Measurements from ENCODE around the gene WSCD2.

WSCD2 gene

GRCh38 chr12:108090932-108091678 is 38.0 kb upstream of the WSCD2 start:
- H3K4me3 ChIP-seq (ENCODE audit: low read depth, low read length): no peak overlapping the region
- TF ChIP-seq, protein P1, sequence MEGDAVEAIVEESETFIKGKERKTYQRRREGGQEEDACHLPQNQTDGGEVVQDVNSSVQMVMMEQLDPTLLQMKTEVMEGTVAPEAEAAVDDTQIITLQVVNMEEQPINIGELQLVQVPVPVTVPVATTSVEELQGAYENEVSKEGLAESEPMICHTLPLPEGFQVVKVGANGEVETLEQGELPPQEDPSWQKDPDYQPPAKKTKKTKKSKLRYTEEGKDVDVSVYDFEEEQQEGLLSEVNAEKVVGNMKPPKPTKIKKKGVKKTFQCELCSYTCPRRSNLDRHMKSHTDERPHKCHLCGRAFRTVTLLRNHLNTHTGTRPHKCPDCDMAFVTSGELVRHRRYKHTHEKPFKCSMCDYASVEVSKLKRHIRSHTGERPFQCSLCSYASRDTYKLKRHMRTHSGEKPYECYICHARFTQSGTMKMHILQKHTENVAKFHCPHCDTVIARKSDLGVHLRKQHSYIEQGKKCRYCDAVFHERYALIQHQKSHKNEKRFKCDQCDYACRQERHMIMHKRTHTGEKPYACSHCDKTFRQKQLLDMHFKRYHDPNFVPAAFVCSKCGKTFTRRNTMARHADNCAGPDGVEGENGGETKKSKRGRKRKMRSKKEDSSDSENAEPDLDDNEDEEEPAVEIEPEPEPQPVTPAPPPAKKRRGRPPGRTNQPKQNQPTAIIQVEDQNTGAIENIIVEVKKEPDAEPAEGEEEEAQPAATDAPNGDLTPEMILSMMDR (IDR thresholded peaks at IDR 0.05; ENCODE audit: control insufficient read depth, extremely low read depth, insufficient read depth): no peak
- DNase-seq (ENCODE audit: low read depth): no peak

- TF ChIP-seq, protein P1 (IDR thresholded peaks at IDR 0.05; ENCODE audit: control insufficient read depth, extremely low read depth, insufficient read depth): no peak
- H3K4me3 ChIP-seq (ENCODE audit: low read depth, low read length): no peak overlapping the region
- no peak for DNase-seq (ENCODE audit: low read depth)
These were observed 37.4 kb upstream of the WSCD2 start for GRCh38 chr12:108091679-108092051.

- no peak overlapping the region for H3K4me3 ChIP-seq (ENCODE audit: low read depth, low read length)
- TF ChIP-seq, protein P1 (IDR thresholded peaks at IDR 0.05; ENCODE audit: control insufficient read depth, extremely low read depth, insufficient read depth): no peak
- DNase-seq (ENCODE audit: low read depth): no peak
These were observed 35.9 kb upstream of the WSCD2 start for GRCh38 chr12:108093209-108093608.

- H3K4me3 ChIP-seq (ENCODE audit: low read depth, low read length): no peak overlapping the region
- TF ChIP-seq, protein P1 (IDR thresholded peaks at IDR 0.05; ENCODE audit: control insufficient read depth, extremely low read depth, insufficient read depth): no peak
- DNase-seq (ENCODE audit: low read depth): no peak
These were observed 34.9 kb upstream of the WSCD2 start for GRCh38 chr12:108094056-108094649.

DNA sequence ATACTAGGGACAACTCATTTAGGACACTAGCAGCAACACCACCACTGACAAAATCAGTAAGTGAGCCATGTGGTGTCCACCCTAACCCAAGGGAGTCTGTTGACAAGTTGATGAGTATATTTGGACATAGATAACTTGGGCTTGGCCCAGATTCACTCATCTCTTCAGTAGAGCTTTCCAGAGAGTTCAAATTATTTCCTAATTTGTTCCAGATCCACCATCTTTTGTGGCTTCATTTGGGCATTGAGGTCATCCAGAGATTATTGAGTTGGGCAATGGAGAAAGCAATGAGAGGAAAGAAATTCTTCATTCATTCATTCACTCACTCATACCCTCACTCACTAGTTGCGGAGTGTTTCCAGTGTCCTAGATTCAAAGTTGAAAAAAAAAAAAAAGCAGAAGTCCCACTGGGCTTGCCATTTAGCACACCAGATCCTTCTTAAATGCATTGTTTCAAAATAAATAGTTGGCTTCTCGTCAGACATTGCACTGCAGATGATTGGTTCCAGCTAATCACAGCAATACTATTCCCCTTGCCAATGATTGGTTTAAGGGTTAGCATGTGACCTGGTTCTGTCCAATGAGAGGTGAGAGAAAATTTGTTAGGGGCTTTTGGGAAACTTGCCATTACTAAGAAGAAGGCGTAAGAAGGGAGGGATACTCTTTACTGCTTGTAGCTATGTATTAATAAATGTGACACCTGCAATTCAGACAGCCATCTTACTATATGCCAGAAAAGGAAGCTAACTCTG is 31.8 kb upstream of the WSCD2 start:
- no peak for DNase-seq (ENCODE audit: low read depth)
- H3K4me3 ChIP-seq (ENCODE audit: low read depth, low read length): no peak overlapping the region
- TF ChIP-seq, protein P1 (IDR thresholded peaks at IDR 0.05; ENCODE audit: control insufficient read depth, extremely low read depth, insufficient read depth): no peak

- no peak overlapping the region for H3K4me3 ChIP-seq (ENCODE audit: low read depth, low read length)
- DNase-seq (ENCODE audit: low read depth): no peak
- TF ChIP-seq, protein P1 (IDR thresholded peaks at IDR 0.05; ENCODE audit: control insufficient read depth, extremely low read depth, insufficient read depth): no peak
These were observed 30.7 kb upstream of the WSCD2 start for GRCh38 chr12:108098374-108098773.

All from LNCaP clone FGC (cell line).